GM23248 (cell line): Measurements from ENCODE around the gene ETV5.

Source experiments
- EZH2 ChIP-seq: fragments of 200-600 bp; sonication (generic); IDR thresholded peaks from 2 replicates; pipeline ENCODE4 v1.6.1; 2018; ENCODE audit warnings: antibody characterized with exemption, mild to moderate bottlenecking; ENCODE audit not compliant: insufficient read depth, poor library complexity, severe bottlenecking
- EZH2phosphoT487 ChIP-seq: fragments of 200-600 bp; sonication (generic); IDR thresholded peaks from 2 replicates; pipeline ENCODE4 v1.6.1; 2018; ENCODE audit warnings: antibody characterized with exemption, moderate library complexity, mild to moderate bottlenecking, low read depth; ENCODE audit not compliant: insufficient read depth

- TF ChIP-seq EZH2phosphoT487 (no peak), EZH2 (no peak)
Measured at GRCh38 chr3:186032321-186032720, 76.6 kb downstream of the ETV5 start.
